AG09309 (cell line): ENCODE results near the gene PLSCR5.

ENCODE experiments used
- DNase-seq: peaks from one replicate; pipeline ENCODE4 v3.0.0-alpha.2; 2010; ENCODE audit warnings: low read depth
- H3K4me3 ChIP-seq: 2 replicates; pipeline ENCODE4 v1.5.1; 2011; ENCODE audit warnings: mild to moderate bottlenecking, low read depth, low read length, moderate library complexity; ENCODE audit not compliant: control insufficient read depth
- TF ChIP-seq, protein P1 (sequence below): IDR thresholded peaks from 2 replicates; pipeline ENCODE4 v1.5.1; 2011; ENCODE audit warnings: mild to moderate bottlenecking, low read depth, low read length, inconsistent platforms; ENCODE audit not compliant: insufficient read depth, control insufficient read depth; ENCODE audit errors: missing control alignments

The PLSCR5 gene

DNA sequence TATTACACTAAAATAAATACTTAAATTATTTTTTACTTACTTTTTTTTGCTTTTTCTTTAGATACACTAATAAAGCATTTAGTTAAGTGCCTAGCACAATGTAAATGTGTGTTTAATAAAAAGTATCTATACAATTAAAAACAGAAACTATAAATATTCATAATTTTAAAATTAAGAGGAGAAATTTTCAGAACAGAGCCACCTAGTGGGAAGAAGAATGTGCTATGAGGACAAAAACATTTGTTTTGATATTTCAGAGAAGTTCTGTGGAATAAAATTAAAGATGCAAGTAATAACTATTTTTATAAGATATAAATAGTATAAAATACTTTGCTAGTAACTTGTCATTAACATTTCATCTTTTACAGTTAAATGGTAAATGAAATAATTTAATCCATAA, 33.6 kb upstream of the PLSCR5 start:
- TF ChIP-seq, protein P1, sequence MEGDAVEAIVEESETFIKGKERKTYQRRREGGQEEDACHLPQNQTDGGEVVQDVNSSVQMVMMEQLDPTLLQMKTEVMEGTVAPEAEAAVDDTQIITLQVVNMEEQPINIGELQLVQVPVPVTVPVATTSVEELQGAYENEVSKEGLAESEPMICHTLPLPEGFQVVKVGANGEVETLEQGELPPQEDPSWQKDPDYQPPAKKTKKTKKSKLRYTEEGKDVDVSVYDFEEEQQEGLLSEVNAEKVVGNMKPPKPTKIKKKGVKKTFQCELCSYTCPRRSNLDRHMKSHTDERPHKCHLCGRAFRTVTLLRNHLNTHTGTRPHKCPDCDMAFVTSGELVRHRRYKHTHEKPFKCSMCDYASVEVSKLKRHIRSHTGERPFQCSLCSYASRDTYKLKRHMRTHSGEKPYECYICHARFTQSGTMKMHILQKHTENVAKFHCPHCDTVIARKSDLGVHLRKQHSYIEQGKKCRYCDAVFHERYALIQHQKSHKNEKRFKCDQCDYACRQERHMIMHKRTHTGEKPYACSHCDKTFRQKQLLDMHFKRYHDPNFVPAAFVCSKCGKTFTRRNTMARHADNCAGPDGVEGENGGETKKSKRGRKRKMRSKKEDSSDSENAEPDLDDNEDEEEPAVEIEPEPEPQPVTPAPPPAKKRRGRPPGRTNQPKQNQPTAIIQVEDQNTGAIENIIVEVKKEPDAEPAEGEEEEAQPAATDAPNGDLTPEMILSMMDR, result peak; percentile 37
- no peak for DNase-seq
- H3K4me3 ChIP-seq, result no peak overlapping the region

DNA sequence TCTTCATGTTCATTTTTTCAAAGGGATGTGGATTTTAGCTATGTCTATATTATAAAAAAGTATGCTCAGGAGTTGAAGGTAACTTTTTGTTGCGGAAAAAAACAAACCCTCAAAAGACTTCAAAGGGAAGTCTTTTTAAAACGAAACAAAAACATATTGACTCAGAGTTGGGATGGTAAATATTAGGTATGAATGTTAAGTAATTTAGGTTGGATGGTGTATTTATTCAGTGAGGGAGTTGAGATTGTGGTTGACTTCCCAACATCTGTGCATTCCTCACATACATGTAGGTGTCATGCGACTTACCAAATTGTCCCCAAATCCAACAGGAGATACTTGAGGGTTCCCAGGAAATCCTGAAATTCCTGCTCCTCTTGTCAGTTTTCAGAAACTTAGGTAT, 32.7 kb upstream of the PLSCR5 start:
- TF ChIP-seq, protein P1, result no peak
- no peak for DNase-seq
- H3K4me3 ChIP-seq, result no peak overlapping the region

DNA sequence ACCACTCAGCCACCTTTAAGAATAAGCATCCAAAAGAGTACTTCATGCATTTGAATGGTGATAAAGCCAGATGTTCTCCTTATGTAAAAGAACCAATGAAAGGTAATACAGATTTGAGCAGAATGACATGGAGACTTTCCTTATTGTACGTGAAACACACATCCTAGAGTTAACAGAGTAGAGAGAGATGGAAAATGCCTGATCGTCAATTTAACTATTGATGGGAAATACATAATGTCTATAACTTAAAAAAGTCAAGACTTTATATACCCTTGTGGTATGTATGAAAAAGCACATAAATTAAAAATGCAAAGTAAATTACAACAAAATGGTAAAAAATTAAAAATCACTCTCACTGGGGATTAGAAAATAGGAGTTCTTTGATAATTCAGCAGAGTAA, 31.7 kb upstream of the PLSCR5 start:
- TF ChIP-seq, protein P1, result no peak
- no peak for DNase-seq
- no peak overlapping the region for H3K4me3 ChIP-seq

DNA sequence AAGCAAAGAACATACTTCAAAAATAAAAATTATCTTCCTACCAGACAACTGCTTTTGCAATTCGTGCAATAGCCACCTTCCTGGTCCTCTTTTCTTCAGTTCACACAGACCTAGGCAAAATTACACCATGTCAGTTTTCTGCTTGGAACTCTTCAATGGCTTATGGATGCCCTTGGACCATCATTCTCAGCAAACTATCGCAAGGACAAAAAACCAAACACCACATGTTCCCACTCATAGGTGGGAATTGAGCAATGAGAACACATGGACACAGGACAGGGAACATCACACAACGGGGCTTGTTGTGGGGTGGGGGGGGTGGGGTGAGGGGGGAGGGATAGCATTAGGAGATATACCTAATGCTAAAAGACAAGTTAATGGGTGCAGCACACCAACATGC, 29.2 kb upstream of the PLSCR5 start:
- TF ChIP-seq, protein P1, result no peak

DNA sequence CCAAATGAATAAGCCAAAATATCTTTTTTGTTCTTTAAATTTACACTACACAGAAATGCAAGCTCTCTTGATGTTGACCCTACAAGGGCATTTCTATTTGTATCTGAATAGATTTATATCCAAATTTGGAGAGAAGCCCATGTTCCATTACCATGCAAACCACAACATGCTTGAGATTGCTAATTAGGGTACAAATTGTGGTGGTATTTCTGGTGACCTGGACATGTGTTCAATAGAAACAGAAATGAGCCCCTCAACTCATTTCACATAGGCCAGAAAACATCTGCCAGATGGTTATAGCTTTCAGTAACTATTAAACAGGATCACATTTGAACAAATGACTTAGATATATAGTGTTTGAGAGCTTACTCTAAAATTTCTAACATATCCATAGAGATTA, 23.5 kb upstream of the PLSCR5 start:
- no peak overlapping the region for H3K4me3 ChIP-seq
- no peak for DNase-seq
- TF ChIP-seq, protein P1, result no peak

More for the DNA sequence above, 29.2 kb upstream of the PLSCR5 start:
- no peak for DNase-seq
- no peak overlapping the region for H3K4me3 ChIP-seq

DNA sequence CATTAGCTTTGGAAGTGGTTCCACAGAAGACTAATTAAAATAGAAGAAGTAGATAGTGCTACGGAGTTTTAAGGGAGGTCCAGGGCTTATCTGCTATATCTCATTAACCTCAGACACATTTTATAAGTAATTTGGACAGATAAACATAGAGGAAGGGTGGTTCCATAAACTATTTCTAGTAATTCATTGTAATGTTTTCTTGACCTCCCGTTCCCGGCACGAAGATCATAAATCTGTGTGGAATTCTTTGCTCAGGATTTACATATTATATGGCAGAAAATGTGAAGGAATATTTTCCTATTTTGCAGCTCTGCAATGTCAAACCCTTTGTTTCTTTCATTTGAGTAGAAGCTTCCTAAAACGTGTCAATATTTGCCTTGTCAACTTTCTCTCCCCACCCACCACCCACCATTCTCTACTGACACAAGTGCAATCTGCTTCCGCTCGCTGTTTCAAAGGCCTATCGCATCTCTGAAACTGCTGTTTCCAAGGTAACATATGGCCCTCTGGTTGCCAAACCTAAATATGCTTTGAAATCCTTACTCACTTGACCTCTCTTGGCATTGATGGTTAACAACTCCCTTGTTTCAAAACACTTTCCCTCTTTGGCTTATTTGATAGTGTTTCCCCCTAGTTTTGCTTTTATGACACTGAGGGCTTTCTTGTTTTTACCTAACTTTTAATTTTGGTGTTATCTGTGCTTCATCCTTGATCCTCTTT, 21.4 kb upstream of the PLSCR5 start:
- TF ChIP-seq, protein P1, result no peak
- DNase-seq, result no peak

DNA sequence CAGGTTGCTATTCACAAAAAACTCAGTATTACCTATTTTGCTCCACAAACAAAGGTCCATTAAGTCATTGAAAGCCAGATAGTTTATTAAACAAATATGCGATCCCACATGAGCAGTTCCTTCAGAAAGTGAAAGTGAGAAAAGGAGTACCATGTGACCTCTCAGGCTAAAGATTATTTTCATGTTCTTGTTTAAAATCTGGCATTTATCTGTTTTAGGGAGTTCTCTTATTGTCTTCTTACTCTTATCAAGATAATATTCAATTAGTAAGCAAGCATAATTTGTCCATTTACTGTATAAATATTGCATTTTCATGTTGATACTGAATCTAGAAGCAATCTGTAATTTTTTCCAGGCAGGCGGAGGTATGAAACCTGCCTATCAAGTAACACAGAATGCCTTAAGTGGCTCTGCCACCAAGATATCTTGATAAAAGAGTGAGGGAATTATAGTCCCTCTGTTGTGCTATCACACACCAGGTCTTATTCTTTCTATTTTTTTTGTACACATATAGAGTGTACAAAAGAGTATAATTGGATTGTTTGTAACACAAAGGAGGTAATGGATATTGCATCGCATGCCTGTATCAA, 20.1 kb upstream of the PLSCR5 start:
- DNase-seq, result no peak
- TF ChIP-seq, protein P1, result no peak
- H3K4me3 ChIP-seq, result no peak overlapping the region

More for the DNA sequence above, 21.4 kb upstream of the PLSCR5 start:
- no peak overlapping the region for H3K4me3 ChIP-seq
